ENCODE data around the gene PDE4B.

GRCh38 chr1:65990161-65990560 is 197.5 kb downstream of the PDE4B start:
- TF ChIP-seq POLR2A (IDR thresholded peaks at IDR 0.05; ENCODE audit: low read depth), result no peak
- no peak for TF ChIP-seq CTCF (IDR thresholded peaks at IDR 0.05)
- no peak for TF ChIP-seq POLR2AphosphoS5 (IDR thresholded peaks at IDR 0.05)

Measured in esophagus muscularis mucosa (tissue), 3 donors.